Endothelial cell of umbilical vein (primary cell): ENCODE measurements around the gene TSPAN31. TPM values are rescaled to one million over a fixed set of nuclear protein-coding genes. Genes with fewer than 3 reads are reported as not detected.
A peak's percentile ranks its signal among the peaks of the same experiment; 100 is the strongest.

Source experiments
- BruUV-seq: library from RNA; stranded (reverse); fragments of 400-500 nt; replicated peaks from 2 replicates; lab custom pipeline; 2021; lab: Mats Ljungman, UMichigan
- CTCF ChIA-PET: fragments of 300-600, 350-600 bp; sonication (Branson Sonifier 250); formaldehyde crosslinking; loops from one replicate; lab custom pipeline; 2021; ENCODE audit warnings: antibody characterized with exemption, inconsistent platforms; lab: Charles Lee
- POLR2A ChIA-PET: fragments of 300-600, 350-600 bp; sonication (Branson Sonifier 250); formaldehyde crosslinking; loops from one replicate; lab custom pipeline; 2021; ENCODE audit warnings: antibody characterized with exemption, inconsistent platforms; lab: Charles Lee
- DNase-seq: peaks from one replicate; pipeline ENCODE4 v3.0.0-alpha.2; 2011; ENCODE audit warnings: low read depth, low spot score
- FAIRE-seq: peaks from 2 replicates; lab custom pipeline; 2011; peaks lifted over from hg19 to GRCh38; lab: Jason Lieb, UNC
- H2AFZ ChIP-seq: 2 replicates; pipeline ENCODE4 v1.6.0; 2012; ENCODE audit warnings: low read depth, low read length, control low read depth, inconsistent platforms
- H3K27ac ChIP-seq: 2 replicates; pipeline ENCODE4 v1.5.1; 2011; ENCODE audit warnings: low read depth, mild to moderate bottlenecking, control low read depth, low read length, moderate library complexity; ENCODE audit not compliant: insufficient read depth
- H3K27me3 ChIP-seq, 2 experiments: 2 replicates each; pipeline versions ENCODE4 v1.6.0 to v1.6.1; 2011; ENCODE audit warnings: low read length in 2 of 2, mixed read lengths in 1 of 2; ENCODE audit not compliant: control insufficient read depth in 2 of 2, insufficient read depth in 2 of 2
- H3K36me3 ChIP-seq, 2 experiments: 2 replicates in 1 of 2; 3 replicates in 1 of 2; pipeline ENCODE4 v1.5.1; 2011; ENCODE audit warnings: low read length in 2 of 2, mild to moderate bottlenecking in 1 of 2, moderate library complexity in 1 of 2; ENCODE audit not compliant: control insufficient read depth in 2 of 2, insufficient read depth in 2 of 2; ENCODE audit errors: extremely low read depth in 1 of 2
- H3K4me1 ChIP-seq: 3 replicates; pipeline ENCODE4 v1.5.1; 2011; ENCODE audit warnings: mild to moderate bottlenecking, low read length; ENCODE audit not compliant: control insufficient read depth, insufficient read depth; ENCODE audit errors: extremely low read depth
- H3K4me2 ChIP-seq: 2 replicates; pipeline ENCODE4 v1.6.1; 2011; ENCODE audit warnings: low read length, control low read depth, mixed read lengths; ENCODE audit not compliant: insufficient read depth
- H3K4me3 ChIP-seq, 3 experiments: fragments of 200-600 bp in 1 of 3; sonication (generic), shearing (Covaris generic) in 1 of 3; replicated peaks in 1 of 3; 2 replicates each; pipeline ENCODE4 v1.5.1; 2011 to 2016; ENCODE audit warnings: control low read depth in 3 of 3, low read length in 3 of 3, mild to moderate bottlenecking in 2 of 3, inconsistent platforms in 1 of 3, low read depth in 1 of 3, moderate library complexity in 1 of 3; ENCODE audit not compliant: insufficient read depth in 1 of 3
- H3K79me2 ChIP-seq: 2 replicates; pipeline ENCODE4 v1.6.0; 2012; ENCODE audit warnings: low read length, inconsistent platforms; ENCODE audit not compliant: control insufficient read depth, insufficient read depth
- H3K9ac ChIP-seq: replicated peaks from 2 replicates; pipeline ENCODE3; 2011; ENCODE audit warnings: low read length, control low read depth; ENCODE audit not compliant: insufficient read depth; ENCODE audit errors: extremely low read depth
- H3K9me1 ChIP-seq: replicated peaks from 3 replicates; pipeline ENCODE4 v1.6.0; 2011; ENCODE audit warnings: mild to moderate bottlenecking, low read length; ENCODE audit not compliant: control insufficient read depth, insufficient read depth; ENCODE audit errors: extremely low read depth
- H3K9me3 ChIP-seq: replicated peaks from 2 replicates; pipeline ENCODE4 v1.5.1; 2012; ENCODE audit warnings: low read length, inconsistent platforms; ENCODE audit not compliant: control insufficient read depth, insufficient read depth
- H4K20me1 ChIP-seq: replicated peaks from 2 replicates; pipeline ENCODE3; 2011; ENCODE audit warnings: mild to moderate bottlenecking, low read length; ENCODE audit not compliant: control insufficient read depth, insufficient read depth; ENCODE audit errors: extremely low read depth
- CTCF ChIP-seq, 2 donors: IDR thresholded peaks; 1 replicate in 1 of 2; 2 replicates in 1 of 2; pipeline ENCODE4 v1.5.1; 2011; ENCODE audit warnings: low read length in 2 of 2, mild to moderate bottlenecking in 2 of 2, moderate library complexity in 2 of 2, control low read depth in 1 of 2, inconsistent platforms in 1 of 2, low read depth in 1 of 2; ENCODE audit not compliant: insufficient read depth in 1 of 2; ENCODE audit errors: extremely low read depth in 1 of 2
- EZH2 ChIP-seq: IDR thresholded peaks from 2 replicates; pipeline ENCODE4 v1.6.1; 2012; ENCODE audit warnings: borderline replicate concordance, low read depth, mild to moderate bottlenecking, moderate library complexity, low read length, inconsistent platforms; ENCODE audit not compliant: severe bottlenecking
- FOS ChIP-seq: IDR thresholded peaks from 2 replicates; pipeline ENCODE4 v1.6.1; 2011; ENCODE audit warnings: mild to moderate bottlenecking, low read length, moderate library complexity, borderline replicate concordance; ENCODE audit not compliant: insufficient read depth
- JUN ChIP-seq: IDR thresholded peaks from 2 replicates; pipeline ENCODE4 v1.6.1; 2011; ENCODE audit warnings: borderline replicate concordance, low read depth; ENCODE audit not compliant: insufficient read length, insufficient read depth
- MAX ChIP-seq: IDR thresholded peaks from 2 replicates; pipeline ENCODE4 v1.6.1; 2011; ENCODE audit not compliant: insufficient read depth, insufficient read length
- POLR2A ChIP-seq: IDR thresholded peaks from 2 replicates; pipeline ENCODE4 v1.6.1; 2012; ENCODE audit warnings: low read depth, mild to moderate bottlenecking, control low read depth, low read length
- dilution Hi-C: fragments of 300-500 bp; cut with MboI; formaldehyde crosslinking; loops from one replicate; pipeline ENCODE4 v1.15.0; 2019; ENCODE audit warnings: low sequenced_read_pairs; ENCODE audit not compliant: extremely low pct_ligation_motif_present
- intact Hi-C: fragments of 100-400 bp; cut with micrococcal nuclease; formaldehyde crosslinking; loops from one replicate; pipeline ENCODE4 v1.10.0; 2022
- polyA plus RNA-seq, 4 experiments: library from polyadenylated mRNA; depleted of rRNA in 3 of 4; stranded (reverse) in 3 of 4; unstranded in 1 of 4; fragments of >200 nt; gene quantifications; 2 replicates each; pipeline versions ENCODE4 v1.2.1 to v1.2.3, GENCODE V29; 2011 to 2012; ENCODE audit warnings: missing spikeins in 1 of 4
- total RNA-seq: library from RNA; stranded (reverse); gene quantifications from 2 replicates; pipeline ENCODE4 v1.2.3, GENCODE V29; 2021

The TSPAN31 gene
- total and polyA plus RNA-seq, 2 donors (not counting 3 experiments of a cell fraction or from before 2014, with no cell fraction given), result 15.0 to 43.9 TPM

DNA sequence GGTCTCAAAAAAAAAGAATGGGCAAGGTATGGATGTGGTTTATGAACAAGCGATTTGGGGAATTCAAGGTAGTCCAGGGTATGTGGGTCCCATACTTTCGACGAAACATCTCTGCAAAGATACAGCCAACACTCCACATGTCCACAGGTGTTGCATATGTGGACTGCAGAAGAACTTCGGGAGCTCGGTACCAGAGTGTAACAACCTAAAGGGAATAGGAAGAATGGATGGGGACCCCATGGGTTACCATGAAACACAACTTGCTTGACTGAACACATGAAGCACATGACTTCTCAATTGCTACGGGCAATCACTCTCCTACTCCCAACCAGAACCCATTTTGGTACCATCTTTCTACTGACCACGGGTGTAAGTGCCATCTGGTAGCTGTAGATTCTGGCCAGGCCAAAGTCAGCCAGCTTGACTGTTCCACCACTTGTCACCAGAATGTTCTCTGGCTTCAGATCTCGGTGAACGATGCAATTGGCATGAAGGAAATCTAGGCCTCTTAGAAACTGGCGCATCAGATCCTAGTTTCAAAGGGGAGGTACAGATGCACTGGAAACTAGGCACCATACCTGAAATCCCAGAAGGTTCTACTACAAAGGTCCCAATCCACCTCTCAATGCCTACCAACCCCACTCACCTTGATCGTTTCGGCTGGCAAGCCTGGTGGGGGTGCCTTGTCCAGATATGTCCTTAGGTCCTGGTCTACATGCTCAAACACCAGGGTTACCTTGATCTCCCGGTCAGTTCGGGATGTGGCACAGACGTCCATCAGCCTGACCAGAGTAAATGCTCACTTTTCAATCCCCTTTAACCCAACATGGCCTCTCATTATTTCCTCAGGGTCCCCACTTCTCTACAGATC, 6.0 kb downstream of the TSPAN31 start:
- Histone ChIP-seq H3K4me3 (peak overlapping the region; percentile 19 to 78 (median 61)), H2AFZ (no peak overlapping the region), H3K4me1 (peaks cover 15% of the 10 kb centered on the region), H3K9me3 (no peaks in the 10 kb centered on the region), H3K79me2 (peaks cover 19% of the 10 kb centered on the region), H3K4me2 (peak overlapping the region; percentile 86), H3K27me3 (peaks cover 13 to 16% of the 10 kb centered on the region in 2 experiments), H3K36me3 (peaks cover 4 to 22% of the 10 kb centered on the region in 2 experiments), H3K27ac (no peak overlapping the region), H3K9me1 (no peaks in the 10 kb centered on the region), H3K9ac (peak overlapping the region; percentile 88), H4K20me1 (no peaks in the 10 kb centered on the region)
- intact Hi-C loops, result no loop called here
- dilution Hi-C loops, result no loop called here
- TF ChIP-seq CTCF (IDR thresholded peaks at IDR 0.05; ENCODE audit: extremely low read depth in 1 of 2, insufficient read depth in 1 of 2, low read depth in 1 of 2, low read length in 2 of 2), result no peak
- no peak for TF ChIP-seq EZH2
- no peak for TF ChIP-seq MAX
- TF ChIP-seq JUN, result no peak
- no peak for TF ChIP-seq FOS
- TF ChIP-seq POLR2A, result no peak
- FAIRE-seq (no peak), DNase-seq (no peak)
- no TSS peak for BruUV-seq
- POLR2A ChIA-PET, result no interaction called here
- CTCF ChIA-PET, result interaction anchor here (1.9 kb wide), 1 partner anchor 25 kb away, joined by 4 read pairs; no protein-coding TSS in a partner anchor
